ENCODE results near the gene ITIH1.

DNA sequence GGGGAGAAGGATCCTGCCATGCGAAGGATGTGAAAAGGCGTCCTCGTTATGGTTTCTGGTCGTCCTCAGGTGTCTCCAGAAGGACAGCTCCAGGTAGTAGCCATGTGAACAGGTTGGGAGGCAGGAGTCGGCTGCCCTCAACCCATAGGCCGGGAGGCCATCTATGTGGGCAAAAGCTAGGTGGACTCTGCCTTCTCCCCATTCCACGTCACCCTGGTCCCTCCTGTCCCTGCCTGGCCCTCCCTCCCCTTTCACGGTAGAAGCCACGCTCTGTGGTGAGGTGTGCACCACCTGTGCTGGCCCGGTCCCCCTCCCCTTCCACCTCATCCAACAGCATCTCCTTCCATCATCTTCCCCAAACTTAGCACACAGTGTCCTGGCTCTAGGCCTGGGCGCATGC lies 33.5 kb downstream of the ITIH1 start:
- TF ChIP-seq, protein P1, sequence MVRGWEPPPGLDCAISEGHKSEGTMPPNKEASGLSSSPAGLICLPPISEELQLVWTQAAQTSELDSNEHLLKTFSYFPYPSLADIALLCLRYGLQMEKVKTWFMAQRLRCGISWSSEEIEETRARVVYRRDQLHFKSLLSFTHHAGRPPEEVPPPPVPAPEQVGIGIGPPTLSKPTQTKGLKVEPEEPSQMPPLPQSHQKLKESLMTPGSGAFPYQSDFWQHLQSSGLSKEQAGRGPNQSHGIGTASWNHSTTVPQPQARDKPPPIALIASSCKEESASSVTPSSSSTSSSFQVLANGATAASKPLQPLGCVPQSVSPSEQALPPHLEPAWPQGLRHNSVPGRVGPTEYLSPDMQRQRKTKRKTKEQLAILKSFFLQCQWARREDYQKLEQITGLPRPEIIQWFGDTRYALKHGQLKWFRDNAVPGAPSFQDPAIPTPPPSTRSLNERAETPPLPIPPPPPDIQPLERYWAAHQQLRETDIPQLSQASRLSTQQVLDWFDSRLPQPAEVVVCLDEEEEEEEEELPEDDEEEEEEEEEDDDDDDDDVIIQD (CRISPR knock-in tag; IDR thresholded peaks at IDR 0.05), result no peak
- TF ChIP-seq PHB2 (IDR thresholded peaks at IDR 0.05; ENCODE audit: low read depth), result no peak
- TF ChIP-seq ZNF695 (CRISPR knock-in tag; IDR thresholded peaks at IDR 0.05), result no peak
- TF ChIP-seq, protein P2, sequence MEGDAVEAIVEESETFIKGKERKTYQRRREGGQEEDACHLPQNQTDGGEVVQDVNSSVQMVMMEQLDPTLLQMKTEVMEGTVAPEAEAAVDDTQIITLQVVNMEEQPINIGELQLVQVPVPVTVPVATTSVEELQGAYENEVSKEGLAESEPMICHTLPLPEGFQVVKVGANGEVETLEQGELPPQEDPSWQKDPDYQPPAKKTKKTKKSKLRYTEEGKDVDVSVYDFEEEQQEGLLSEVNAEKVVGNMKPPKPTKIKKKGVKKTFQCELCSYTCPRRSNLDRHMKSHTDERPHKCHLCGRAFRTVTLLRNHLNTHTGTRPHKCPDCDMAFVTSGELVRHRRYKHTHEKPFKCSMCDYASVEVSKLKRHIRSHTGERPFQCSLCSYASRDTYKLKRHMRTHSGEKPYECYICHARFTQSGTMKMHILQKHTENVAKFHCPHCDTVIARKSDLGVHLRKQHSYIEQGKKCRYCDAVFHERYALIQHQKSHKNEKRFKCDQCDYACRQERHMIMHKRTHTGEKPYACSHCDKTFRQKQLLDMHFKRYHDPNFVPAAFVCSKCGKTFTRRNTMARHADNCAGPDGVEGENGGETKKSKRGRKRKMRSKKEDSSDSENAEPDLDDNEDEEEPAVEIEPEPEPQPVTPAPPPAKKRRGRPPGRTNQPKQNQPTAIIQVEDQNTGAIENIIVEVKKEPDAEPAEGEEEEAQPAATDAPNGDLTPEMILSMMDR (IDR thresholded peaks at IDR 0.05 in 2 of 3, conservative IDR thresholded peaks at IDR 0.05 in 1 of 3; ENCODE audit: insufficient read depth in 2 of 3, low read depth in 1 of 3, low read length in 3 of 3), result no peak
- TF ChIP-seq, protein P3, sequence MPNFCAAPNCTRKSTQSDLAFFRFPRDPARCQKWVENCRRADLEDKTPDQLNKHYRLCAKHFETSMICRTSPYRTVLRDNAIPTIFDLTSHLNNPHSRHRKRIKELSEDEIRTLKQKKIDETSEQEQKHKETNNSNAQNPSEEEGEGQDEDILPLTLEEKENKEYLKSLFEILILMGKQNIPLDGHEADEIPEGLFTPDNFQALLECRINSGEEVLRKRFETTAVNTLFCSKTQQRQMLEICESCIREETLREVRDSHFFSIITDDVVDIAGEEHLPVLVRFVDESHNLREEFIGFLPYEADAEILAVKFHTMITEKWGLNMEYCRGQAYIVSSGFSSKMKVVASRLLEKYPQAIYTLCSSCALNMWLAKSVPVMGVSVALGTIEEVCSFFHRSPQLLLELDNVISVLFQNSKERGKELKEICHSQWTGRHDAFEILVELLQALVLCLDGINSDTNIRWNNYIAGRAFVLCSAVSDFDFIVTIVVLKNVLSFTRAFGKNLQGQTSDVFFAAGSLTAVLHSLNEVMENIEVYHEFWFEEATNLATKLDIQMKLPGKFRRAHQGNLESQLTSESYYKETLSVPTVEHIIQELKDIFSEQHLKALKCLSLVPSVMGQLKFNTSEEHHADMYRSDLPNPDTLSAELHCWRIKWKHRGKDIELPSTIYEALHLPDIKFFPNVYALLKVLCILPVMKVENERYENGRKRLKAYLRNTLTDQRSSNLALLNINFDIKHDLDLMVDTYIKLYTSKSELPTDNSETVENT (CRISPR knock-in tag; IDR thresholded peaks at IDR 0.05), result no peak
- no peak for TF ChIP-seq NFE2L1 (tag; IDR thresholded peaks at IDR 0.05; ENCODE audit: borderline replicate concordance, low read depth)
- no peak for TF ChIP-seq BHLHE40 (IDR thresholded peaks at IDR 0.05; ENCODE audit: low read length)
- TF ChIP-seq, protein P4, sequence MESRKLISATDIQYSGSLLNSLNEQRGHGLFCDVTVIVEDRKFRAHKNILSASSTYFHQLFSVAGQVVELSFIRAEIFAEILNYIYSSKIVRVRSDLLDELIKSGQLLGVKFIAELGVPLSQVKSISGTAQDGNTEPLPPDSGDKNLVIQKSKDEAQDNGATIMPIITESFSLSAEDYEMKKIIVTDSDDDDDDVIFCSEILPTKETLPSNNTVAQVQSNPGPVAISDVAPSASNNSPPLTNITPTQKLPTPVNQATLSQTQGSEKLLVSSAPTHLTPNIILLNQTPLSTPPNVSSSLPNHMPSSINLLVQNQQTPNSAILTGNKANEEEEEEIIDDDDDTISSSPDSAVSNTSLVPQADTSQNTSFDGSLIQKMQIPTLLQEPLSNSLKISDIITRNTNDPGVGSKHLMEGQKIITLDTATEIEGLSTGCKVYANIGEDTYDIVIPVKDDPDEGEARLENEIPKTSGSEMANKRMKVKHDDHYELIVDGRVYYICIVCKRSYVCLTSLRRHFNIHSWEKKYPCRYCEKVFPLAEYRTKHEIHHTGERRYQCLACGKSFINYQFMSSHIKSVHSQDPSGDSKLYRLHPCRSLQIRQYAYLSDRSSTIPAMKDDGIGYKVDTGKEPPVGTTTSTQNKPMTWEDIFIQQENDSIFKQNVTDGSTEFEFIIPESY (CRISPR knock-in tag; IDR thresholded peaks at IDR 0.05), result no peak
- no peak for TF ChIP-seq PRPF4 (IDR thresholded peaks at IDR 0.05; ENCODE audit: insufficient read depth, low read depth, low read length, poor library complexity, severe bottlenecking)
